Measurements from ENCODE around the gene M1AP.

M1AP gene

DNA sequence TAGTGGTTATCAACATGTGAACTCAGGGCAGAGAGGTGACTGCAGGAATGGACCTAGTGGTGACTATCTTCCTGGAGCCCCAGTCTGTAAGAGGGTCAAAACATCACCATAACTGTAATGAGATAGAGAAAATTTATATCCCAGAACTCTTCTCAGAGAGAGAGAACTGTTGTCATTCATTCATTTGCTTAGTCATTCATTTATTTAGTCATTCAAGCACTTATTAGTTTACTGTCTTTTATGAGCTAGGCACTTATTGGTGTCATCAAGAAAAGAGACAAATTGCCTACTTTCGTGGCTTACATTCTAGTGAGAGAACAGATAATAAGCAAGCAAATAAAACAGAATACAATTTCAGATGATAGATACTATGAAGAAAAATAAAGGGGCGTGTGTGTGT is 59.5 kb downstream of the M1AP start:
- no peak for DNase-seq (ENCODE audit: insufficient read length)
- FAIRE-seq = no peak
- TF ChIP-seq TAF1 (IDR thresholded peaks at IDR 0.05; ENCODE audit: borderline replicate concordance, low read depth, low read length) = no peak

DNA sequence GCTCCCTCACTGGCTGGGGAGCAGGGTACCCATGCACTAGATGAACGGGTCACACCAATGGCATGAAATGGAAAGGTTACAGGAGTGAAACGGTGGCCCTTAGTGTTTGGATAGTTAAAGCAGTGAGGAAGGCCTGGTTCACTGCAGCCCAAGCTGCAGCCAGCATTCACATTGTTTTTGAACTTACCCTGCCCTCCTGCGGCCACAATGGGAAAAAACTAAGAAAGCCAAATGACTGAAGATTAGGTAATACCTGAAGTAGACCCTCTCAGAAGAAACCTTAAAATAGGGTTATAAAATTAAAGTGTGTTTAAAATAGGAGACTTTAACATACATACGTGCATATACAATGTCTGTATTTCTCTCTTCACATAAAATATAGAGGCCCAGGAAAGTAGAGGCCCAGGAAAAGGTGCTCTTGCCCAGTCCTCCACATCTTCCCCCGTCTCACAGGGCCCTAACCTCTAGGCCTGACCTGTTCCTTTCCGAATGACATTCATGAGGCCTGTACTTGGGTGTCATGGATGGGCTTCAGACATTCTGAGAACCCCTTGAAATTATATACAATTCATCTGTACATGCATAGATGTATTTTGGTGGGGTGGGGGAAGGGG is 60.4 kb downstream of the M1AP start:
- DNase-seq (ENCODE audit: insufficient read length) (peak; percentile 43), FAIRE-seq (peak; percentile 84)
- TF ChIP-seq TAF1 (IDR thresholded peaks at IDR 0.05; ENCODE audit: borderline replicate concordance, low read depth, low read length) = no peak
- TF ChIP-seq POLR2A (IDR thresholded peaks at IDR 0.05; ENCODE audit: low read depth, low read length) = no peak
- no peak for TF ChIP-seq POLR2AphosphoS5 (IDR thresholded peaks at IDR 0.05; ENCODE audit: low read depth, low read length)

DNA sequence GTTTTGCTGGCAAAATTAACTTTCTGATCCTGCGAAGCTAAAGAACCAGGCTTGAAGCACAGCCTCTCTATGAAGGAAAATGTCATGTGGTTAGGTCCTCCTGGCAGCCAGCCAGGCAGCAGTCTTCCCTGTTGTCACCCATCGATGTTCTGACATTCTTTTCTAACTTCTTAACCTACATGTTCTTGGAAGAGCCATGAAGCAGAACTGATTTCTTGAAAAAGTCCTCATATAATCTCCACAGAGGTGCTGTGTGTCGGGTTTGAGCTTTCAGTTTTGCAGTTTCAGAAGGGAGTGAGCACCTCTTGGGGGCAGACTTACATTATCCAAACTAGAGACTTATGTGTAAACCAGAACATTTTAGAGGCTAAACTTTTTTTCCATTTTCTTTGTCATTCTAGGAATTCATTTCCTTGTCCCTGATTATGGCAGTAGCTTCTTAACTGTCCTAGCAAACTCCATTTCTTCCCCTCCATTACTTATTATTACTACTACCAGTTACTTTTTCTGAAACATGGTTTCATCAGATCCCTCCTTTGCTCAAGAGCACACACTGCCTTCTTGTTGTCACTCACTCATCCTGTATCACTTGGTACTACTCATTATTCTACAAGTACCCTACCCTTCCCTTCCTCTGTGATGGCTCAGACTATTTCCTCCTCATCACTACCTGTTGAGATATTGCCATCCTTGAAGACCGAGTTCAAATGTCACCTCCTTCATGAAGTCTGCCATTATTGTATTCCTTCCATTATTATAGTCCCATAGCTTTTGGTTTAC is 62.5 kb downstream of the M1AP start:
- no peak for TF ChIP-seq POLR2A (IDR thresholded peaks at IDR 0.05; ENCODE audit: low read depth, low read length)
- no peak for TF ChIP-seq TAF1 (IDR thresholded peaks at IDR 0.05; ENCODE audit: borderline replicate concordance, low read depth, low read length)
- TF ChIP-seq POLR2AphosphoS5 (IDR thresholded peaks at IDR 0.05; ENCODE audit: low read depth, low read length) = no peak
- FAIRE-seq (peak; percentile 70), DNase-seq (ENCODE audit: insufficient read length) (no peak)

DNA sequence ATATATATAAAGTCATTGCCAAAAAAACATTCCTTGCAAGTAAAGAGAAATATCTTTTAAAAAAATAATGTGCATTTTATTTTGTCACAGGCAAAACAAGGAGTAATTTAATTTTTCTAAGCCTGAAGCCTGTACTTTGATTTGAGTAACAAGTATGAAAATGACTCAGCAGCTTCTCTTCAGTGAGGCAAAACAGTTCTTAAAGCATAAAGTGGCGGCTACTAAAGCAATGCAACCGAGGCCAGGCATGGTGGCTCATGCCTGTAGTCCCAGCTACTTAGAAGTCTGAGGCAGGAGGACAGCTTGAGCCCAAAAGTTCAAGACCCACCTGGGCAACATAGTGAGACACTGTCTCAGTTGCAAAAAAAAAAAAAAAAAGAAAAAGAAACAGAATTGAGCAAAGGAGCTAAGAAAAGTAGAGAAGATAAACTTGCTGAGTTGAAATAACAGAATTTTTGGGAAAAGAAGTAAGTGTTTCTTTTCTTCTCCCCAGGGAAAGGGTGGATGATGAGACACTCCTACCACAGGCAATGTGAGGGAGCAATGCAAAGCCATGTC is 64.0 kb downstream of the M1AP start:
- FAIRE-seq (peak; percentile 72), DNase-seq (ENCODE audit: insufficient read length) (no peak)
- TF ChIP-seq POLR2AphosphoS5 (IDR thresholded peaks at IDR 0.05; ENCODE audit: low read depth, low read length) (no peak), TAF1 (IDR thresholded peaks at IDR 0.05; ENCODE audit: borderline replicate concordance, low read depth, low read length) (no peak), POLR2A (IDR thresholded peaks at IDR 0.05; ENCODE audit: low read depth, low read length) (no peak)

DNA sequence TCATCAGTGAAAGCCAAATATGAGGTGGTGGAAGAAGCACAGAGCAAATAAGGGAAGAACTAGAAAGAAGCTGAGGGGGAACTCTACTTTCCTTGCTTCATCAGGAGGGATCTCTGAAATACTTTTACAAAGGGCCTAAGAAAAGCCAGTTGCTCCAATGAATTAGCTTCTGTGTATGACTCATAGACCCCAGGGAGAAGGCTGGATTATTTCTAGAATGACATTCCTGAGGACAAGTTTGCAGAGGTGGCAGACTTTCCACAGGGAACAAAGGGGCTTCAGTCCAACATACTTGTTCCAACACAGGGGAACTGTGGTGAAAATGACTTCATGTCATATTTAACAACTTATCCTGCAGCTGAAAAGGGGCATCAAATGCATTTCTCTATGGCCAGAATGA is 64.6 kb downstream of the M1AP start:
- DNase-seq (ENCODE audit: insufficient read length) (no peak), FAIRE-seq (no peak)
- TF ChIP-seq POLR2AphosphoS5 (IDR thresholded peaks at IDR 0.05; ENCODE audit: low read depth, low read length) = no peak
- TF ChIP-seq TAF1 (IDR thresholded peaks at IDR 0.05; ENCODE audit: borderline replicate concordance, low read depth, low read length) = no peak
- no peak for TF ChIP-seq POLR2A (IDR thresholded peaks at IDR 0.05; ENCODE audit: low read depth, low read length)

DNA sequence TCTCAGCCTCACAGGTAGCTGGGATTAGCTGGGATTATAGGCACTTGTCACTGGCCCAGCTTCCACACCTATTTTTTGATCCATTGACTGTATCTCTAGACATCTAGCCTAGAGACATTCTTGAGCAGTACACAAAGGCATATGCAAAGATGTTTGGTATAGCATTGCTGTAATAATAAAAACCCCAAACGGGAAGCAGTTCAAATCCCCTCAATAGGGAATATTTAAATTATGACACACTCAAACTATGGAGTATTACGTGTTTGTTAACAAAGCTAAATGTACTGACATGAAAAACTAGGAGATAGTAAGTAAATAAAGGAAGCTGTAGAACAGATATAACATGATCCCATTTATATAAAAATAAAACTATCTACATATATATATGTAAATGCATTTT is 65.9 kb downstream of the M1AP start:
- TF ChIP-seq TAF1 (IDR thresholded peaks at IDR 0.05; ENCODE audit: borderline replicate concordance, low read depth, low read length) (no peak), POLR2A (IDR thresholded peaks at IDR 0.05; ENCODE audit: low read depth, low read length) (no peak), POLR2AphosphoS5 (IDR thresholded peaks at IDR 0.05; ENCODE audit: low read depth, low read length) (no peak)
- FAIRE-seq = no peak
- no peak for DNase-seq (ENCODE audit: insufficient read length)

DNA sequence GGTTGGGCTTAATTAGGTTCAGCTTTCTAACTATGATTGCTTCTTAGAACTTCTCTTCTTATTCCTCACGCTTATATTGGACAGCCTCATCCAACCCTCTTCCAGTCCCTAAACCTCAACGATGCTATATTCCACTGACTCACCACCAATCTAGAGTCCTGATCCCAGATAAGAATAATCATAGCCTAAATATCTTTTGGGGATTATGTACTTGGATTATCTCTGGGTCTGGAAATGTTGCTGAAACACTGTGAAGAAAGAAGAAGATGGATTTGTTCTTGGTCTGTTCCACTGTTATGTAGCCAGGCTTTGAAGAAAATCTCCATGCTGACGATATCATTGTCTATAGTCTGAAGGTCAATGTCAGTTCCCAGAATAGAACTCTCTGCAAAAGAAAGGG is 66.7 kb downstream of the M1AP start:
- TF ChIP-seq TAF1 (IDR thresholded peaks at IDR 0.05; ENCODE audit: borderline replicate concordance, low read depth, low read length) (no peak), POLR2A (IDR thresholded peaks at IDR 0.05; ENCODE audit: low read depth, low read length) (no peak), POLR2AphosphoS5 (IDR thresholded peaks at IDR 0.05; ENCODE audit: low read depth, low read length) (no peak)
- FAIRE-seq (no peak), DNase-seq (ENCODE audit: insufficient read length) (no peak)

DNA sequence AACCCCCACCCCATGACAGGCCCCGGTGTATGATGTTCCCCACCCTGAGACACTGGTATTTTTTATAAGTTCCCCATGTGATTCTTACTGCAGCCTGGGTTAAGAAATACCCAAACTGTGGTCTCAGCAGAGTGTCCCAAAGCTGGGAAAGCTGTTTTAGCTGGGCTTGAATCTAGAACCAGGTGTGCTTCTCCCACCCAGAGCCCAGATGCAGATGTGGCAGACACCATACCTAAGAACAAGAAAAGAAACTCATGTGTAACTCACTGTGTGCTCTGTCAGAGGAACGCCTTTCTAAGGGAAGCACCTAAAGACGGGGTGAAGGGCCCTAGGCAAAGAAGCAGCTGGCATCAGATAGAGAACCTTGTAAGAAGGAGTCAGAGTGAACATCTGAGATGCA is 69.7 kb downstream of the M1AP start:
- FAIRE-seq = peak; percentile 48
- TF ChIP-seq TAF1 (IDR thresholded peaks at IDR 0.05; ENCODE audit: borderline replicate concordance, low read depth, low read length) = no peak
- TF ChIP-seq POLR2A (IDR thresholded peaks at IDR 0.05; ENCODE audit: low read depth, low read length) = no peak
- TF ChIP-seq POLR2AphosphoS5 (IDR thresholded peaks at IDR 0.05; ENCODE audit: low read depth, low read length) = no peak

DNA sequence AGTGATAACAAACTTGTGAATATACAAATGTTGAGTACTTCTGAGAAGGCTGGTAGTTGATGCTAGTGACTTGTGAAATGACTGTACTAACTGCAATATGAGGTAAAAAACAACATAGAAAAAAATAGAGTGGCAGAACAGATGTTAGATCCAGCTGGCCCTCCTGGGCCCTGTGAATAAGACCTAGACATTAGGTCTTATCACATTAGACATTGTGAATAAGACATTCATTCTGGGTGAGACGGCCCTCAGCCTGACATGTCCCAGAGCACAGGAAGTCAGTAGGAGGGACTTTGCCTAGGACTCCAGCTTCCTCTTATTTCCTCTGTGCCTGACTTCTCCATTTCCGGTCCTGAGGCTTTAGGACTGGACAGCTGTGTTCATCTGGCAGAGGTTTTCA is 70.7 kb downstream of the M1AP start:
- TF ChIP-seq POLR2A (IDR thresholded peaks at IDR 0.05; ENCODE audit: low read depth, low read length) (no peak), POLR2AphosphoS5 (IDR thresholded peaks at IDR 0.05; ENCODE audit: low read depth, low read length) (no peak), TAF1 (IDR thresholded peaks at IDR 0.05; ENCODE audit: borderline replicate concordance, low read depth, low read length) (no peak)
- peak; percentile 67 for FAIRE-seq
- DNase-seq (ENCODE audit: insufficient read length) = no peak

More for the DNA sequence above, 69.7 kb downstream of the M1AP start:
- DNase-seq (ENCODE audit: insufficient read length) = no peak

DNA sequence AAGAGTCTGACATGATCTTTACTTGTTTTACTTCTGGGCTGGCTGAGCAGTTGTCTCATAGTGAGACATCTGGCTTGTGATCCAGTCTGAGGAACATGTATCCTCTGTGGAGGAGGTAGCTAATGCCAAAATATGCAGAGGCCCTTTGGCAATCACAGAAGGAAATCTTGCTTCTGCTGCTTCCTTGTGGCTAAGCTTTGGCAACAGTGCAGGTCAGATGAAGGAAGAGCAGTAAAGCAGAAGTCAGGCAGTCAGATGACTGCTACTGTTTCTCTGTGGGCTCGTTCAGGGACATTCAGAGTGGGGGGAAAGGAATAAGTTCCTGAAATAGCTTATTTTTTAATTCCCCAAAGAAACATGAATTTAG is 71.3 kb downstream of the M1AP start:
- TF ChIP-seq TAF1 (IDR thresholded peaks at IDR 0.05; ENCODE audit: borderline replicate concordance, low read depth, low read length) (no peak), POLR2AphosphoS5 (IDR thresholded peaks at IDR 0.05; ENCODE audit: low read depth, low read length) (no peak), POLR2A (IDR thresholded peaks at IDR 0.05; ENCODE audit: low read depth, low read length) (no peak)
- FAIRE-seq (no peak), DNase-seq (ENCODE audit: insufficient read length) (no peak)

DNA sequence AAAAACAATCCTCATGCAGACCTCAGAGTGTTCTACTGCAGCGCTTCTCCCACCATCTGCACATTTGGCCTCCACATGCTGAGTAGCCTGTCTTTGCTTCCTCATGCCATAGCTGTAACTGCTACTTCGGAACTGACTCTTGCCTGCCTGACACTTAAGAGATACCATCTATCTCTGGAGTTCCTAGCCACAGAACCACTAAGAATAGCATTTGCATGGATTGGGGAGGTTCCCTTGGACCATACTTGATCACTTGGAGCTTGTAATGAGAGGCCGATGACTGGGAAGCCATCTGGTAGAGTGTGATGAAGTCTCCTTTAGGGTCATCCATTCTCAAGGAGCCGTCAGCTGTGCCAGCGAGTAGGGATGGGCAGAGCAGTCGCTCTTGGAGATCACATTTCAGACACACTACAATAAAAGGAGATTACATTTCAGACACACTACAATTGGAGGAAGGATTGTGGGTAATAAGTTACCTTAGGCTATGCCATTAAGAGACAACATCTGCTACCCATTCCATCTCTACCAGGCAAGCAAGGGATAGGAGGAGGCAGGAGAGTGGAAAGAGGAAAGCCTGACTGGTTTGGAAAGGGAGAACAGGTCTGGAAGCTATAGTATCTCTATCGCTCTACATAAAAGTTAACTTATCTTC is 71.8 kb downstream of the M1AP start:
- DNase-seq (ENCODE audit: insufficient read length) (no peak), FAIRE-seq (peak; percentile 56)
- no peak for TF ChIP-seq POLR2A (IDR thresholded peaks at IDR 0.05; ENCODE audit: low read depth, low read length)
- no peak for TF ChIP-seq POLR2AphosphoS5 (IDR thresholded peaks at IDR 0.05; ENCODE audit: low read depth, low read length)
- TF ChIP-seq TAF1 (IDR thresholded peaks at IDR 0.05; ENCODE audit: borderline replicate concordance, low read depth, low read length) = no peak

Data from GM12892 (cell line).